Fibroblast of pulmonary artery (primary cell): ENCODE results near the gene SULT1C2.

Experiments used
- DNase-seq: peaks from one replicate; pipeline ENCODE4 v3.0.0-alpha.2; 2010; ENCODE audit warnings: low read depth
- H3K4me3 ChIP-seq: replicated peaks from 2 replicates; pipeline ENCODE4 v1.5.1; 2011; ENCODE audit warnings: low read depth, mild to moderate bottlenecking, control low read depth, low read length, moderate library complexity
- CTCF ChIP-seq: IDR thresholded peaks from 2 replicates; pipeline ENCODE4 v1.5.1; 2011; ENCODE audit warnings: mild to moderate bottlenecking, control low read depth, low read length, inconsistent platforms; ENCODE audit errors: missing control alignments

The SULT1C2 gene

GRCh38 chr2:108288534-108289106 lies at the start of gene SULT1C2:
Gene SULT1C2 (plus strand): TSS chr2:108288895. CDS start chr2:108293668, 4,773 bp downstream.
- DNase-seq: no peak
- H3K4me3 ChIP-seq: no peak within 1 kb of the TSS
- TF ChIP-seq CTCF: no peak

- no peak for DNase-seq
- H3K4me3 ChIP-seq: no peak within 1 kb of the TSS
- TF ChIP-seq CTCF: no peak
Measured at GRCh38 chr2:108239786-108240185, 48.9 kb upstream of the SULT1C2 start, which contains the start of gene SULT1C3. Gene SULT1C3 (plus strand): TSS chr2:108239968. CDS start chr2:108247195, 7,227 bp downstream.

GRCh38 chr2:108240966-108241365 lies 47.7 kb upstream of the SULT1C2 start:
- no peak for TF ChIP-seq CTCF
- no peak for DNase-seq

GRCh38 chr2:108243566-108243965 lies 45.1 kb upstream of the SULT1C2 start:
- H3K4me3 ChIP-seq: no peak overlapping the region
- TF ChIP-seq CTCF: no peak
- DNase-seq: no peak

More at GRCh38 chr2:108240966-108241365, 47.7 kb upstream of the SULT1C2 start:
- H3K4me3 ChIP-seq: no peak overlapping the region

GRCh38 chr2:108244667-108245414 lies 43.9 kb upstream of the SULT1C2 start:
- TF ChIP-seq CTCF: no peak
- no peak overlapping the region for H3K4me3 ChIP-seq
- no peak for DNase-seq

GRCh38 chr2:108253106-108253505 lies 35.6 kb upstream of the SULT1C2 start:
- no peak overlapping the region for H3K4me3 ChIP-seq
- no peak for TF ChIP-seq CTCF
- peak; percentile 3 for DNase-seq

GRCh38 chr2:108257757-108258331 lies 30.9 kb upstream of the SULT1C2 start:
- TF ChIP-seq CTCF: no peak
- no peak for DNase-seq
- H3K4me3 ChIP-seq: no peak overlapping the region
